Neuronal stem cell (in vitro differentiated cells): ENCODE results near the gene EPM2A.

Experiments
- DNase-seq: peaks from one replicate; pipeline ENCODE4 v3.0.0-alpha.2; 2013; ENCODE audit warnings: low spot score
- H2AFZ ChIP-seq: one replicate; pipeline ENCODE4 v1.6.1; 2013; ENCODE audit warnings: mild to moderate bottlenecking, low read length, inconsistent platforms
- H2AK5ac ChIP-seq: 2 replicates; pipeline ENCODE4 v1.6.1; 2013; ENCODE audit warnings: low read depth, mild to moderate bottlenecking, inconsistent platforms, low read length, moderate library complexity, mixed read lengths
- H2BK120ac ChIP-seq: 2 replicates; pipeline ENCODE4 v1.6.1; 2013; ENCODE audit warnings: low read depth, mild to moderate bottlenecking, inconsistent platforms, low read length, moderate library complexity, mixed read lengths
- H2BK12ac ChIP-seq: one replicate; pipeline ENCODE4 v1.6.1; 2013; ENCODE audit warnings: low read length, inconsistent platforms
- H2BK15ac ChIP-seq: 2 replicates; pipeline ENCODE4 v1.6.1; 2013; ENCODE audit warnings: mild to moderate bottlenecking, low read length, inconsistent platforms, mixed read lengths
- H2BK5ac ChIP-seq: one replicate; pipeline ENCODE4 v1.6.1; 2013; ENCODE audit warnings: inconsistent platforms, mild to moderate bottlenecking, low read length, moderate library complexity
- H3K14ac ChIP-seq: one replicate; pipeline ENCODE4 v1.6.1; 2013; ENCODE audit warnings: low read length, inconsistent platforms
- H3K18ac ChIP-seq: 2 replicates; pipeline ENCODE4 v1.6.1; 2013; ENCODE audit warnings: low read length, inconsistent platforms
- H3K23ac ChIP-seq: 2 replicates; pipeline ENCODE4 v1.6.1; 2013; ENCODE audit warnings: low read depth, mild to moderate bottlenecking, mixed read lengths, low read length, inconsistent platforms; ENCODE audit not compliant: poor library complexity
- H3K27ac ChIP-seq: replicated peaks from 3 replicates; pipeline ENCODE4 v1.5.1; 2013; ENCODE audit warnings: low read length, inconsistent platforms
- H3K27me3 ChIP-seq, 3 experiments: 2 replicates each; pipeline ENCODE4 v1.6.1; 2013; ENCODE audit warnings: low read length in 3 of 3, mild to moderate bottlenecking in 2 of 3, inconsistent platforms in 1 of 3, low read depth in 1 of 3, mixed read lengths in 1 of 3, moderate library complexity in 1 of 3; ENCODE audit not compliant: control insufficient read depth in 3 of 3, insufficient read depth in 3 of 3
- H3K36me3 ChIP-seq, 2 donors: replicated peaks in 1 of 2; 2 replicates each; pipeline ENCODE4 v1.6.1; 2013; ENCODE audit warnings: low read length in 2 of 2; ENCODE audit not compliant: control insufficient read depth in 2 of 2, insufficient read depth in 2 of 2
- H3K4ac ChIP-seq: 2 replicates; pipeline ENCODE4 v1.6.1; 2013; ENCODE audit warnings: inconsistent platforms, mild to moderate bottlenecking, low read length, moderate library complexity
- H3K4me1 ChIP-seq, 2 donors: 1 replicate in 1 of 2; 2 replicates in 1 of 2; pipeline ENCODE4 v1.6.1; 2013; ENCODE audit warnings: low read length in 2 of 2, low read depth in 1 of 2; ENCODE audit not compliant: control insufficient read depth in 2 of 2, insufficient read depth in 1 of 2
- H3K4me2 ChIP-seq: one replicate; pipeline ENCODE4 v1.6.1; 2013; ENCODE audit warnings: mild to moderate bottlenecking, low read length, inconsistent platforms; ENCODE audit not compliant: insufficient read depth, poor library complexity, severe bottlenecking
- H3K4me3 ChIP-seq, 2 donors: 2 replicates each; pipeline ENCODE4 v1.5.1; 2013; ENCODE audit warnings: low read length in 2 of 2, mild to moderate bottlenecking in 2 of 2, inconsistent platforms in 1 of 2, moderate library complexity in 1 of 2
- H3K79me1 ChIP-seq: one replicate; pipeline ENCODE4 v1.6.1; 2013; ENCODE audit warnings: low read depth, mild to moderate bottlenecking, inconsistent platforms, low read length, moderate library complexity
- H3K9ac ChIP-seq: one replicate; pipeline ENCODE4 v1.6.1; 2013; ENCODE audit warnings: mild to moderate bottlenecking, low read depth, low read length, inconsistent platforms; ENCODE audit not compliant: poor library complexity
- H3K9me3 ChIP-seq, 2 donors: replicated peaks in 1 of 2; 2 replicates each; pipeline versions ENCODE3 to v1.6.1; 2013; ENCODE audit warnings: low read length in 2 of 2, mild to moderate bottlenecking in 2 of 2, inconsistent platforms in 1 of 2, low read depth in 1 of 2, mixed read lengths in 1 of 2, moderate library complexity in 1 of 2; ENCODE audit not compliant: control insufficient read depth in 2 of 2, insufficient read depth in 1 of 2
- H4K8ac ChIP-seq: one replicate; pipeline ENCODE4 v1.6.1; 2013; ENCODE audit warnings: low read depth, mild to moderate bottlenecking, inconsistent platforms, low read length, moderate library complexity
- H4K91ac ChIP-seq: one replicate; pipeline ENCODE4 v1.6.1; 2013; ENCODE audit warnings: low read length, low read depth, mild to moderate bottlenecking, inconsistent platforms; ENCODE audit not compliant: poor library complexity
- WGBS, 2 donors: extraction: QIAGEN DNeasy Blood & Tissue Kit; methylation state at CpG; one replicate each; pipeline ENCODE4 v1.1.7; 2013; ENCODE audit warnings: missing lambda C conversion rate in 2 of 2, mixed read lengths in 1 of 2; ENCODE audit not compliant: insufficient read length in 2 of 2, insufficient replicate concordance in 1 of 2; ENCODE audit errors: extremely low coverage in 2 of 2; 5-methylcytosine and 5-hydroxymethylcytosine counted together

EPM2A gene

GRCh38 chr6:145681965-145682364, 53.4 kb downstream of the EPM2A start:
- Histone ChIP-seq H2BK12ac (no peak overlapping the region), H3K79me1 (no peaks in the 10 kb centered on the region), H3K4me3 (no peak overlapping the region), H2BK15ac (no peak overlapping the region), H3K36me3 (peaks cover 0 to 4% of the 10 kb centered on the region in 2 donors), H3K14ac (no peak overlapping the region), H4K91ac (no peak overlapping the region), H3K4me2 (no peak overlapping the region), H2AK5ac (no peak overlapping the region), H3K4me1 (no peaks in the 10 kb centered on the region), H2BK5ac (no peak overlapping the region), H3K27ac (no peak overlapping the region), H3K4ac (no peak overlapping the region), H2BK120ac (no peak overlapping the region), H4K8ac (no peak overlapping the region), H3K27me3 (no peaks in the 10 kb centered on the region), H2AFZ (no peak overlapping the region), H3K23ac (no peak overlapping the region), H3K9me3 (peaks cover 0 to 9% of the 10 kb centered on the region in 2 donors), H3K18ac (no peak overlapping the region), H3K9ac (no peak overlapping the region)
- no peak for DNase-seq
- WGBS, 2 donors = no CpG with 5 or more reads among the region's 9 CpGs

GRCh38 chr6:145673504-145673903, 61.8 kb downstream of the EPM2A start:
- H2BK15ac ChIP-seq = no peak overlapping the region
- no peak overlapping the region for H3K4me2 ChIP-seq
- no peak overlapping the region for H3K27ac ChIP-seq
- H3K79me1 ChIP-seq = no peaks in the 10 kb centered on the region
- no peak overlapping the region for H3K14ac ChIP-seq
- H4K8ac ChIP-seq = peak overlapping the region; percentile 72
- H3K4me3 ChIP-seq = no peak overlapping the region
- H3K23ac ChIP-seq = no peak overlapping the region
- H3K4me1 ChIP-seq = peaks cover 0 to 4% of the 10 kb centered on the region in 2 donors
- H3K9me3 ChIP-seq = no peaks in the 10 kb centered on the region
- no peak overlapping the region for H2AFZ ChIP-seq
- H2BK120ac ChIP-seq = no peak overlapping the region
- DNase-seq = no peak
- no peak overlapping the region for H2AK5ac ChIP-seq
- peak overlapping the region; percentile 35 for H3K18ac ChIP-seq
- H4K91ac ChIP-seq = no peak overlapping the region
- H3K9ac ChIP-seq = peak overlapping the region; percentile 60
- no CpG with 5 or more reads among the region's 5 CpGs for WGBS, 2 donors
- no peak overlapping the region for H2BK5ac ChIP-seq
- no peaks in the 10 kb centered on the region for H3K36me3 ChIP-seq
- no peak overlapping the region for H3K4ac ChIP-seq
- H3K27me3 ChIP-seq = no peaks in the 10 kb centered on the region
- no peak overlapping the region for H2BK12ac ChIP-seq

GRCh38 chr6:145670311-145670710, 65.0 kb downstream of the EPM2A start:
- Histone ChIP-seq H4K91ac (no peak overlapping the region), H3K27me3 (no peaks in the 10 kb centered on the region), H3K23ac (no peak overlapping the region), H3K36me3 (no peaks in the 10 kb centered on the region), H3K79me1 (no peaks in the 10 kb centered on the region), H4K8ac (no peak overlapping the region), H3K4me1 (peaks cover 0 to 4% of the 10 kb centered on the region in 2 donors), H3K27ac (no peak overlapping the region), H2BK5ac (no peak overlapping the region), H2AFZ (no peak overlapping the region), H3K4me3 (no peak overlapping the region), H3K4ac (no peak overlapping the region), H3K9me3 (no peaks in the 10 kb centered on the region), H3K18ac (no peak overlapping the region), H3K14ac (no peak overlapping the region), H2BK15ac (no peak overlapping the region), H2AK5ac (no peak overlapping the region), H3K4me2 (no peak overlapping the region), H2BK12ac (no peak overlapping the region), H2BK120ac (no peak overlapping the region), H3K9ac (no peak overlapping the region)
- no peak for DNase-seq
- no CpG with 5 or more reads among the region's 1 CpG for WGBS, 2 donors

- no peak overlapping the region for H2BK15ac ChIP-seq
- H3K4ac ChIP-seq = no peak overlapping the region
- no peak overlapping the region for H3K27ac ChIP-seq
- no peak overlapping the region for H3K9ac ChIP-seq
- H3K4me3 ChIP-seq = no peak overlapping the region
- H3K4me1 ChIP-seq = peaks cover 0 to 4% of the 10 kb centered on the region in 2 donors
- H2BK120ac ChIP-seq = no peak overlapping the region
- no peak overlapping the region for H2AK5ac ChIP-seq
- no peaks in the 10 kb centered on the region for H3K9me3 ChIP-seq
- no peak overlapping the region for H4K91ac ChIP-seq
- H3K27me3 ChIP-seq = no peaks in the 10 kb centered on the region
- WGBS, 2 donors = no CpG with 5 or more reads among the region's 2 CpGs
- DNase-seq = no peak
- H3K14ac ChIP-seq = no peak overlapping the region
- H3K36me3 ChIP-seq = no peaks in the 10 kb centered on the region
- H3K4me2 ChIP-seq = no peak overlapping the region
- H4K8ac ChIP-seq = no peak overlapping the region
- no peak overlapping the region for H2BK12ac ChIP-seq
- H3K79me1 ChIP-seq = no peaks in the 10 kb centered on the region
- H2AFZ ChIP-seq = no peak overlapping the region
- H3K23ac ChIP-seq = no peak overlapping the region
- H3K18ac ChIP-seq = no peak overlapping the region
- H2BK5ac ChIP-seq = no peak overlapping the region
Measured at GRCh38 chr6:145669627-145670034, 65.7 kb downstream of the EPM2A start.
